ENCODE data around the gene GFI1B. TPM values are rescaled to one million over a fixed set of nuclear protein-coding genes. Genes with fewer than 3 reads are reported as not detected.
"Not testable (repeated sequence)": the region's sequence is repeated elsewhere in the genome, so short reads cannot be mapped to it uniquely, and the experiment has no call there.

GFI1B gene
- total RNA-seq, 4 donors from 2014 or later, result not detected

GRCh38 chr9:132955123-132955522 lies 23.4 kb upstream of the GFI1B start:
- H3K36me3 ChIP-seq, result no peaks in the 10 kb centered on the region
- no peak overlapping the region for H3K4me3 ChIP-seq
- no peak for TF ChIP-seq CTCF (IDR thresholded peaks at IDR 0.05)
- TF ChIP-seq EP300 (IDR thresholded peaks at IDR 0.05), result no peak
- no peak for TF ChIP-seq POLR2A (IDR thresholded peaks at IDR 0.05)
- H3K4me1 ChIP-seq, result no peaks in the 10 kb centered on the region
- DNase-seq (ENCODE audit: low spot score in 2 of 2), result no peak
- H3K27me3 ChIP-seq, result no peaks in the 10 kb centered on the region
- 81 to 89% methylated on average over 2 of the region's 2 CpGs for WGBS, 2 donors
- H3K27ac ChIP-seq, result no peak overlapping the region
- H3K9me3 ChIP-seq, result peaks cover 0 to 28% (median 0%) of the 10 kb centered on the region in 4 donors

GRCh38 chr9:132955768-132956167 lies 22.7 kb upstream of the GFI1B start:
- Histone ChIP-seq H3K27ac (no peak overlapping the region), H3K4me1 (no peaks in the 10 kb centered on the region), H3K27me3 (no peaks in the 10 kb centered on the region), H3K36me3 (no peaks in the 10 kb centered on the region), H3K9me3 (peaks cover 0 to 28% (median 0%) of the 10 kb centered on the region in 4 donors), H3K4me3 (no peak overlapping the region)
- TF ChIP-seq POLR2A (IDR thresholded peaks at IDR 0.05), result no peak
- TF ChIP-seq EP300 (IDR thresholded peaks at IDR 0.05), result no peak
- no peak for TF ChIP-seq CTCF (IDR thresholded peaks at IDR 0.05)
- DNase-seq (ENCODE audit: low spot score in 2 of 2), result no peak
- 49 to 59% methylated on average over 2 of the region's 2 CpGs for WGBS, 2 donors

GRCh38 chr9:132957805-132958204 lies 20.7 kb upstream of the GFI1B start:
- TF ChIP-seq EP300 (IDR thresholded peaks at IDR 0.05), result no peak
- no peak for DNase-seq (ENCODE audit: low spot score in 2 of 2)
- H3K4me3 ChIP-seq, result no peak overlapping the region
- no peaks in the 10 kb centered on the region for H3K4me1 ChIP-seq
- peaks cover 0 to 4% of the 10 kb centered on the region in 2 donors for H3K27me3 ChIP-seq
- no peak overlapping the region for H3K27ac ChIP-seq
- H3K36me3 ChIP-seq, result no peaks in the 10 kb centered on the region
- peaks cover 0 to 28% (median 0%) of the 10 kb centered on the region in 4 donors for H3K9me3 ChIP-seq
- WGBS, 2 donors, result 80 to 81% methylated on average over 6 of the region's 6 CpGs

- DNase-seq (ENCODE audit: low spot score in 2 of 2), result no peak
- H3K4me3 ChIP-seq, result no peak overlapping the region
- TF ChIP-seq CTCF (IDR thresholded peaks at IDR 0.05) (no peak), POLR2A (IDR thresholded peaks at IDR 0.05) (no peak), EP300 (IDR thresholded peaks at IDR 0.05) (no peak)
- 78 to 82% methylated on average over 6 of the region's 6 CpGs for WGBS, 2 donors
- no peak overlapping the region for H3K27ac ChIP-seq
- no peaks in the 10 kb centered on the region for H3K4me1 ChIP-seq
- peaks cover 0 to 4% of the 10 kb centered on the region in 2 donors for H3K27me3 ChIP-seq
- H3K9me3 ChIP-seq, result peaks cover 0 to 7% (median 0%) of the 10 kb centered on the region in 4 donors
- H3K36me3 ChIP-seq, result no peaks in the 10 kb centered on the region
Measured at GRCh38 chr9:132961002-132961401, 17.5 kb upstream of the GFI1B start.

- no peak overlapping the region for H3K4me3 ChIP-seq
- TF ChIP-seq CTCF (IDR thresholded peaks at IDR 0.05) (no peak), POLR2A (IDR thresholded peaks at IDR 0.05) (no peak), EP300 (IDR thresholded peaks at IDR 0.05) (no peak)
- no peak overlapping the region for H3K27ac ChIP-seq
- H3K9me3 ChIP-seq, result no peaks in the 10 kb centered on the region
- H3K27me3 ChIP-seq, result peaks cover 0 to 10% of the 10 kb centered on the region in 2 donors
- no peak for DNase-seq (ENCODE audit: low spot score in 2 of 2)
- WGBS, 2 donors, result 91 to 92% methylated on average over 9 of the region's 9 CpGs
- no peaks in the 10 kb centered on the region for H3K36me3 ChIP-seq
- no peaks in the 10 kb centered on the region for H3K4me1 ChIP-seq
Measured at GRCh38 chr9:132965478-132965877, 13.0 kb upstream of the GFI1B start.

GRCh38 chr9:132967908-132968307 lies 10.6 kb upstream of the GFI1B start:
- not testable (repeated sequence) for DNase-seq (ENCODE audit: low spot score in 2 of 2); H3K27me3 ChIP-seq; H3K9me3 ChIP-seq; H3K4me3 ChIP-seq; H3K36me3 ChIP-seq; H3K27ac ChIP-seq; H3K4me1 ChIP-seq
- WGBS, 2 donors, result 95 to 98% methylated on average over 3 of the region's 3 CpGs
